H1 (cell line): ENCODE results near the gene ATP7B.

Experiments
- ATF3 ChIP-seq: IDR thresholded peaks from 2 replicates; pipeline ENCODE4 v1.6.1; 2011; ENCODE audit warnings: low read depth, mild to moderate bottlenecking, low read length; ENCODE audit not compliant: insufficient read depth
- BCL11A ChIP-seq, 2 experiments: IDR thresholded peaks; one replicate each; pipeline ENCODE4 v1.6.1; 2011; ENCODE audit warnings: low read depth in 2 of 2, low read length in 2 of 2, mild to moderate bottlenecking in 2 of 2
- CHD2 ChIP-seq: IDR thresholded peaks from 2 replicates; pipeline ENCODE4 v1.6.1; 2012; ENCODE audit warnings: low read length, improper control_type of control experiment
- CTCF ChIP-seq, 3 experiments: IDR thresholded peaks; 1 replicate in 2 of 3; 2 replicates in 1 of 3; pipeline versions ENCODE4 v1.5.1 to v1.6.1; 2011; ENCODE audit warnings: low read length in 3 of 3, mild to moderate bottlenecking in 3 of 3, inconsistent platforms in 2 of 3, low read depth in 1 of 3, moderate library complexity in 1 of 3; ENCODE audit not compliant: insufficient read depth in 1 of 3; ENCODE audit errors: control extremely low read depth in 1 of 3
- HDAC2 ChIP-seq, 2 experiments: fragments of 300-600 bp in 1 of 2; sonication (generic) in 1 of 2; IDR thresholded peaks; 2 replicates each; pipeline ENCODE4 v1.6.1; 2011 to 2012; ENCODE audit warnings: low read depth in 2 of 2, low read length in 2 of 2, mild to moderate bottlenecking in 2 of 2, moderate library complexity in 2 of 2, borderline replicate concordance in 1 of 2, inconsistent platforms in 1 of 2
- POLR2A ChIP-seq, 2 experiments: IDR thresholded peaks; 1 replicate in 1 of 2; 2 replicates in 1 of 2; pipeline ENCODE4 v1.6.1; 2011; ENCODE audit warnings: low read depth in 2 of 2, low read length in 2 of 2, mild to moderate bottlenecking in 2 of 2; ENCODE audit errors: control extremely low read depth in 1 of 2
- RAD21 ChIP-seq, 2 experiments: IDR thresholded peaks in 1 of 2; conservative IDR thresholded peaks in 1 of 2; 2 replicates each; pipeline ENCODE4 v1.6.1; 2011; ENCODE audit warnings: low read depth in 2 of 2, low read length in 2 of 2, improper control_type of control experiment in 1 of 2, inconsistent platforms in 1 of 2, mild to moderate bottlenecking in 1 of 2, moderate library complexity in 1 of 2
- RBBP5 ChIP-seq: IDR thresholded peaks from 2 replicates; pipeline ENCODE4 v1.7.1; 2012; ENCODE audit warnings: low read depth, mild to moderate bottlenecking, inconsistent platforms, low read length, moderate library complexity, borderline replicate concordance
- RNF2 ChIP-seq: fragments of 200-900, 300-1000 bp; sonication (generic); IDR thresholded peaks from 2 replicates; pipeline ENCODE4 v1.7.1; 2016; ENCODE audit warnings: borderline replicate concordance, low read depth, mild to moderate bottlenecking, antibody characterized with exemption, low read length; ENCODE audit not compliant: poor library complexity, severe bottlenecking; ENCODE audit errors: missing control alignments
- SUZ12 ChIP-seq: fragments of 200-600 bp; sonication (generic); IDR thresholded peaks from 2 replicates; pipeline ENCODE4 v1.6.1; 2012; ENCODE audit warnings: mild to moderate bottlenecking, inconsistent platforms, low read length, moderate library complexity, mixed read lengths
- TF ChIP-seq, protein P1 (sequence below): IDR thresholded peaks from 2 replicates; pipeline ENCODE4 v1.6.1; 2012; ENCODE audit warnings: inconsistent platforms
- TF ChIP-seq, protein P2 (sequence below): IDR thresholded peaks from 2 replicates; pipeline ENCODE4 v1.6.1; 2012; ENCODE audit warnings: inconsistent platforms

- no peak for TF ChIP-seq CHD2
- TF ChIP-seq HDAC2 (IDR thresholded peaks at IDR 0.05; ENCODE audit: borderline replicate concordance in 1 of 2, low read depth in 2 of 2, low read length in 2 of 2), result no peak
- TF ChIP-seq RNF2, result no peak
- TF ChIP-seq CTCF (IDR thresholded peaks at IDR 0.05; ENCODE audit: control extremely low read depth in 1 of 3, insufficient read depth in 1 of 3, low read depth in 1 of 3, low read length in 3 of 3), result no peak
- TF ChIP-seq RAD21 (IDR thresholded peaks at IDR 0.05 in 1 of 2, conservative IDR thresholded peaks at IDR 0.05 in 1 of 2; ENCODE audit: low read depth in 2 of 2, low read length in 2 of 2), result no peak
- TF ChIP-seq SUZ12, result no peak
- TF ChIP-seq RBBP5, result no peak
- no peak for TF ChIP-seq POLR2A (IDR thresholded peaks at IDR 0.05; ENCODE audit: control extremely low read depth in 1 of 2, low read depth in 2 of 2, low read length in 2 of 2)
- TF ChIP-seq, protein P1, sequence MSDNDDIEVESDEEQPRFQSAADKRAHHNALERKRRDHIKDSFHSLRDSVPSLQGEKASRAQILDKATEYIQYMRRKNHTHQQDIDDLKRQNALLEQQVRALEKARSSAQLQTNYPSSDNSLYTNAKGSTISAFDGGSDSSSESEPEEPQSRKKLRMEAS, result no peak
- no peak for TF ChIP-seq ATF3
- TF ChIP-seq, protein P2, sequence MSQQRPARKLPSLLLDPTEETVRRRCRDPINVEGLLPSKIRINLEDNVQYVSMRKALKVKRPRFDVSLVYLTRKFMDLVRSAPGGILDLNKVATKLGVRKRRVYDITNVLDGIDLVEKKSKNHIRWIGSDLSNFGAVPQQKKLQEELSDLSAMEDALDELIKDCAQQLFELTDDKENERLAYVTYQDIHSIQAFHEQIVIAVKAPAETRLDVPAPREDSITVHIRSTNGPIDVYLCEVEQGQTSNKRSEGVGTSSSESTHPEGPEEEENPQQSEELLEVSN, result no peak
- no peak for TF ChIP-seq BCL11A (IDR thresholded peaks at IDR 0.05; ENCODE audit: low read depth in 2 of 2, low read length in 2 of 2)
These were observed 110.8 kb downstream of the ATP7B start for GRCh38 chr13:51900471-51900870.
